Measurements from ENCODE around the gene NT5C3A. TPM values are rescaled to one million over a fixed set of nuclear protein-coding genes. Genes with fewer than 3 reads are reported as not detected.
"Not testable (repeated sequence)": the region's sequence is repeated elsewhere in the genome, so short reads cannot be mapped to it uniquely, and the experiment has no call there.

The NT5C3A gene
- polyA plus RNA-seq, 1 experiment, result 11.0 TPM

DNA sequence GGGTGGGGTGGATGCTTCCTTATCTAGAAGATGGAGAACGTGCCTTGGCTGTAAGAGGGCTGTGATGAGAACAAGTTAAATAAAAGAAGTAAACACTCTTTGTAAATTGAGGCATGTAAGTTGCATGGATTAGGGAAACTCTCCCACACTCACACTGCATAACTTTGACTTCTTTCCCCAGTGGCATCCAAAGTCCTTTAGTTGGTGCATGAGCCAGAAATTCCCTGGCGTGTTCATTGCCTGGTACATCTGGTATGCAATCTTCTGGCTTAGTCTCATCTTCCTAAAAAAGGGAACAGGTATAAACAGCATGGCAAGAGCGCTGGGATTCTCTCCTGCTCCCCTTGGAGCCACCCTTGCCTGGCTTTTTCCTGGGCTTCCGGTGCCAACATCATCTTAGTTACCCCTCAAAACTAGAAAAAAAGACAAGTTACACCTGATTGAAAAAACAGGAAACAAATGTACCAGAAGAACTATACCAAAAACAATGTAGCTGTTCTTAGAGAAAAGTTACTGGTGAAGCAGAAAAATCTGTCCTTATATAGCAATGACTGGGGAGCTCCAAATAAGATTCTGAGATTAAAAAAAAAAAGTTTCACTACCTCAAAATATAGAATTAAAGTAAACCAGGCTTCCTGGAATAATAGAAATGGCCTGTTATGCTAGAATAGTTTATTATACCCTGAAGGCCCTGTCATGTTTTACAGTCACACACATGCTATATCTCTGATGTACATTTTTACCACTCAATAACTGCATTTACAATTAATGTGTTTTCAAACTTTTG, 36.8 kb upstream of the NT5C3A start:
- TF ChIP-seq CTCF (IDR thresholded peaks at IDR 0.05; ENCODE audit: insufficient read depth, low read depth, low read length), result no peak
- CTCF ChIA-PET, result interaction anchor here (1.5 kb wide), 1 partner anchor 9 kb away, joined by 6 read pairs; the partner anchor contains the start of gene RP9
- Histone ChIP-seq H3K36me3 (ENCODE audit: control insufficient read depth, insufficient read depth, low read length) (peaks cover 17% of the 10 kb centered on the region), H3K4me3 (ENCODE audit: low read depth, low read length) (no peak overlapping the region), H3K27me3 (ENCODE audit: control insufficient read depth, insufficient read depth, low read length) (no peaks in the 10 kb centered on the region)
- DNase-seq (ENCODE audit: low read depth), result no peak
- POLR2A ChIA-PET, result no interaction called here

- peaks cover 13% of the 10 kb centered on the region for H3K36me3 ChIP-seq (ENCODE audit: control insufficient read depth, insufficient read depth, low read length)
- CTCF ChIA-PET, result interaction anchor here (1.0 kb wide), 1 partner anchor 12 kb away, joined by 3 read pairs; no protein-coding TSS in a partner anchor
- POLR2A ChIA-PET, result not testable (repeated sequence)
Observed at GRCh38 chr7:33094745-33095275, 32.2 kb upstream of the NT5C3A start.

DNA sequence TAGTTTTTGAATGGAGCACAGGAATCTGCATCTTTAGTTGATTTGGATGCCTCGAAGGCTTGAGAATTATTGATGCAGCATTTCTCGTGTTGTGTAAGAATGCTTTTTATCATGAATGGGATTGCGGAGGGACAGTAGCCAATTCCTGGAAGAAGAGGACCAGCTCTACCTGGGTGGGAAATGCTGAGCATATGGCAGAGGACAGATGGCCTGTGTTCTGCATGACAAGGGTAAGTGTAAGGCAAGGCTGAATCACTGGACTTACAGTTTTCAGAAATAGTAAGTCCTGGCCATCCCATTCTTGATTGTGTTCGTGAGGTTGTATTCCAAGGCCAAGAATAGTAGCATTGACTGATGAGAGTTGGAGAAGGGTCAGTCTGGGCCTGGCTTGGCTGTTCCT, 30.7 kb upstream of the NT5C3A start:
- CTCF ChIA-PET, result interaction anchor here (0.6 kb wide), 1 partner anchor 800 kb away, joined by 3 read pairs; no protein-coding TSS in a partner anchor
- H3K27me3 ChIP-seq (ENCODE audit: control insufficient read depth, insufficient read depth, low read length), result no peaks in the 10 kb centered on the region
- H3K36me3 ChIP-seq (ENCODE audit: control insufficient read depth, insufficient read depth, low read length), result peaks cover 9% of the 10 kb centered on the region
- DNase-seq (ENCODE audit: low read depth), result no peak
- H3K4me3 ChIP-seq (ENCODE audit: low read depth, low read length), result no peak overlapping the region
- POLR2A ChIA-PET, result no interaction called here
- no peak for TF ChIP-seq CTCF (IDR thresholded peaks at IDR 0.05; ENCODE audit: insufficient read depth, low read depth, low read length)

More at GRCh38 chr7:33094745-33095275, 32.2 kb upstream of the NT5C3A start:
- H3K4me3 ChIP-seq (ENCODE audit: low read depth, low read length); DNase-seq (ENCODE audit: low read depth); H3K27me3 ChIP-seq (ENCODE audit: control insufficient read depth, insufficient read depth, low read length): not testable (repeated sequence)

DNA sequence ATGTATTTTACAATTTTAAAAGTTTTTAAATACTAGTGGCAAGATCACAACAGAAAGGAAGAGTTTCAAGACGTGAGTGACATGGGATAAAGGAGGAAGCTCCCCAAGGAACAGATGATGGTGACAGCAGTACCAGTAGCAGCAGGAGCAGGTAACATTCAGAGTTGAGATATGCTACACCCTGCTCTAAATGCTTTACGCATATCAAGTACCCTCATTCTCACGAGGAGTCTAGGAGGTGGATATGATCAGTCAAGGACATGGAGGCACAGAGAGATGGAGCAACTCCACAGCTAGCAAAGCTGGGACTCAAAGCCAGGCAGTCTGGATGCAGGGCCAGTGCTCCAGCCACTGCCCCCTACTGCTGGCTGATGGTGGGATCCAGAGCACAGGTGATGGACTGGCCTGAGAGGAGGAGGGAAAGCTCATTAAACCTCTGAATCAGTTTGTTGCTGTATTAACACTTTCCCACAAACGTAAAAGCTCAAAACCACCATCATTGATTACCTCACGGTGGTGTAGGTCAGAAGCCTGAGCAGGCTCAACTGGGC, 29.1 kb upstream of the NT5C3A start:
- Histone ChIP-seq H3K27me3 (ENCODE audit: control insufficient read depth, insufficient read depth, low read length) (no peaks in the 10 kb centered on the region), H3K4me3 (ENCODE audit: low read depth, low read length) (no peak overlapping the region), H3K36me3 (ENCODE audit: control insufficient read depth, insufficient read depth, low read length) (peaks cover 4% of the 10 kb centered on the region)
- CTCF ChIA-PET, result interaction anchor here (0.9 to 1.0 kb wide), 2 partner anchors 16 to 17 kb away, joined by 3 to 4 read pairs; no protein-coding TSS in a partner anchor
- DNase-seq (ENCODE audit: low read depth), result no peak
- POLR2A ChIA-PET, result no interaction called here
- TF ChIP-seq CTCF (IDR thresholded peaks at IDR 0.05; ENCODE audit: insufficient read depth, low read depth, low read length), result no peak

GRCh38 chr7:33091111-33091531, 28.5 kb upstream of the NT5C3A start:
- H3K27me3 ChIP-seq (ENCODE audit: control insufficient read depth, insufficient read depth, low read length), result no peaks in the 10 kb centered on the region
- no peak for TF ChIP-seq CTCF (IDR thresholded peaks at IDR 0.05; ENCODE audit: insufficient read depth, low read depth, low read length)
- peak; percentile 32 for DNase-seq (ENCODE audit: low read depth)
- no peak overlapping the region for H3K4me3 ChIP-seq (ENCODE audit: low read depth, low read length)
- ChIA-PET POLR2A (interaction anchor here (0.6 kb wide), 1 partner anchor 23 kb away, joined by 7 read pairs; no protein-coding TSS in a partner anchor), CTCF (interaction anchor here (1.0 kb wide), 1 partner anchor 17 kb away, joined by 3 read pairs; no protein-coding TSS in a partner anchor)
- peaks cover 1% of the 10 kb centered on the region for H3K36me3 ChIP-seq (ENCODE audit: control insufficient read depth, insufficient read depth, low read length)
